ENCODE data around the gene CIDEC.
"Not testable (repeated sequence)": the region's sequence is repeated elsewhere in the genome, so short reads cannot be mapped to it uniquely, and the experiment has no call there.

The CIDEC gene

GRCh38 chr3:9881441-9881840 lies 1.4 kb upstream of the CIDEC start:
- DNase-seq (ENCODE audit: low read depth, low spot score) = no peak
- ChIA-PET CTCF (interaction anchor here (1.0 kb wide), 2 partner anchors 9 to 65 kb away, joined by 3 to 5 read pairs; partner anchors contain the start of gene JAGN1), POLR2A (no interaction called here)
- H3K4me3 ChIP-seq (ENCODE audit: low read depth, low read length) = no peak overlapping the region
- TF ChIP-seq CTCF (IDR thresholded peaks at IDR 0.05; ENCODE audit: insufficient read depth, low read length, missing control alignments) = no peak

GRCh38 chr3:9878700-9879099 lies 1.4 kb downstream of the CIDEC start:
- no peak for DNase-seq (ENCODE audit: low read depth, low spot score)
- CTCF ChIA-PET = interaction anchor here (0.7 kb wide), 1 partner anchor 15 kb away, joined by 3 read pairs; no protein-coding TSS in a partner anchor
- no peak for TF ChIP-seq CTCF (IDR thresholded peaks at IDR 0.05; ENCODE audit: insufficient read depth, low read length, missing control alignments)
- no peak overlapping the region for H3K4me3 ChIP-seq (ENCODE audit: low read depth, low read length)
- POLR2A ChIA-PET = no interaction called here

GRCh38 chr3:9876991-9877390 lies 3.1 kb downstream of the CIDEC start:
- no peak for TF ChIP-seq CTCF (IDR thresholded peaks at IDR 0.05; ENCODE audit: insufficient read depth, low read length, missing control alignments)
- no peak for DNase-seq (ENCODE audit: low read depth, low spot score)
- CTCF ChIA-PET = no interaction called here

GRCh38 chr3:9876255-9876654 lies 3.8 kb downstream of the CIDEC start:
- CTCF ChIA-PET = interaction anchor here (2.8 kb wide), 1 partner anchor 8 kb away, joined by 14 read pairs; no protein-coding TSS in a partner anchor
- H3K4me3 ChIP-seq (ENCODE audit: low read depth, low read length); DNase-seq (ENCODE audit: low read depth, low spot score); POLR2A ChIA-PET: not testable (repeated sequence)

More at GRCh38 chr3:9876991-9877390, 3.1 kb downstream of the CIDEC start:
- POLR2A ChIA-PET = no interaction called here
- no peak overlapping the region for H3K4me3 ChIP-seq (ENCODE audit: low read depth, low read length)

- no peak for TF ChIP-seq CTCF (IDR thresholded peaks at IDR 0.05; ENCODE audit: insufficient read depth, low read length, missing control alignments)
- ChIA-PET POLR2A (no interaction called here), CTCF (interaction anchor here (2.8 kb wide), 1 partner anchor 9 kb away, joined by 14 read pairs; no protein-coding TSS in a partner anchor)
- DNase-seq (ENCODE audit: low read depth, low spot score) = no peak
- H3K4me3 ChIP-seq (ENCODE audit: low read depth, low read length) = no peak overlapping the region
Observed at GRCh38 chr3:9875448-9875847, 4.6 kb downstream of the CIDEC start.

GRCh38 chr3:9872067-9872466 lies 8.0 kb downstream of the CIDEC start:
- H3K4me3 ChIP-seq (ENCODE audit: low read depth, low read length); POLR2A ChIA-PET; CTCF ChIA-PET; DNase-seq (ENCODE audit: low read depth, low spot score): not testable (repeated sequence)

- no peak for TF ChIP-seq CTCF (IDR thresholded peaks at IDR 0.05; ENCODE audit: insufficient read depth, low read length, missing control alignments)
- CTCF ChIA-PET = no interaction called here
- no peak overlapping the region for H3K4me3 ChIP-seq (ENCODE audit: low read depth, low read length)
- DNase-seq (ENCODE audit: low read depth, low spot score) = peak; percentile 29
- POLR2A ChIA-PET = interaction anchor here (0.7 kb wide), 1 partner anchor 473 kb away, joined by 3 read pairs; the partner anchor contains the start of gene SETD5
Observed at GRCh38 chr3:9870978-9871377, 9.1 kb downstream of the CIDEC start.
